ENCODE results near the gene TREML2. TPM values are rescaled to one million over a fixed set of nuclear protein-coding genes. Genes with fewer than 3 reads are reported as not detected.

Gene TREML2
- total and polyA plus RNA-seq, 8 donors, result 0.09 to 0.12 TPM; not detected in 6

DNA sequence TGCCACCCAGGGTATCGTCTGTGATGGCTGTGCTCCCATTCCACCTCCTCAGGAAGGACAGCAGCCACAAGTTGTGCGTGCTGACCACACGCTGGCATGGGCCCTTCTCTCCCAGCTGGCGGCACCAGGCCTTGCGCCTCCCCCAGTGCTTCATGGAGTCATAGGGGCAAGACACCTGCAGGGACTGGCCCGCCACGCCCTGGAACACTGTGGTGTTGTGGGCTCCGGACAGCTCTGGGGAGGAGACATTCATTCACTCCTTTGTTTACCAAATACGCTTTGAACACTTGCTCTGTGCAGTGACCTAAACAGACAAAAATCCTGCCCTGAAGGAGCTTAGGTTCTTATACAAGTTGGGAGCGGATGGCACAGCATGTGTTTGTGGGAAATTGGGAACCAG, 39.6 kb downstream of the TREML2 start:
- Histone ChIP-seq H3K4me3 (no peak overlapping the region), H3K9me3 (no peaks in the 10 kb centered on the region), H3K27ac (no peak overlapping the region), H3K36me3 (no peaks in the 10 kb centered on the region), H3K27me3 (no peaks in the 10 kb centered on the region), H3K4me1 (no peaks in the 10 kb centered on the region)
- DNase-seq (no peak), FAIRE-seq (no peak), ATAC-seq (no peak)
- TF ChIP-seq CTCF (IDR thresholded peaks at IDR 0.05), result no peak
- 81 to 82% methylated on average over 10 of the region's 10 CpGs for WGBS, 2 donors
- intact Hi-C loops (cut with DNase I), result no loop called here

GRCh38 chr6:41160933-41161332, 40.0 kb downstream of the TREML2 start:
- no peak for TF ChIP-seq CTCF (IDR thresholded peaks at IDR 0.05)
- no peaks in the 10 kb centered on the region for H3K4me1 ChIP-seq
- DNase-seq, result no peak
- H3K27ac ChIP-seq, result no peak overlapping the region
- no peaks in the 10 kb centered on the region for H3K36me3 ChIP-seq
- no peak overlapping the region for H3K4me3 ChIP-seq
- intact Hi-C loops (cut with DNase I), result no loop called here
- ATAC-seq, result no peak
- H3K27me3 ChIP-seq, result no peaks in the 10 kb centered on the region
- H3K9me3 ChIP-seq, result no peaks in the 10 kb centered on the region
- WGBS, 2 donors, result 50 to 66% methylated on average over 3 of the region's 3 CpGs
- no peak for FAIRE-seq

GRCh38 chr6:41159415-41160082, 41.4 kb downstream of the TREML2 start:
- H3K4me1 ChIP-seq, result no peaks in the 10 kb centered on the region
- no peak for TF ChIP-seq CTCF (IDR thresholded peaks at IDR 0.05)
- no peak overlapping the region for H3K27ac ChIP-seq
- DNase-seq (no peak), FAIRE-seq (no peak), ATAC-seq (no peak)
- H3K4me3 ChIP-seq, result no peak overlapping the region
- no peaks in the 10 kb centered on the region for H3K27me3 ChIP-seq
- no peaks in the 10 kb centered on the region for H3K9me3 ChIP-seq
- no peaks in the 10 kb centered on the region for H3K36me3 ChIP-seq
- intact Hi-C loops (cut with DNase I), result no loop called here
- WGBS, 2 donors, result 55 to 59% methylated on average over 12 of the region's 12 CpGs

GRCh38 chr6:41157323-41157722, 43.6 kb downstream of the TREML2 start:
- intact Hi-C loops (cut with DNase I), result no loop called here
- no peak for DNase-seq
- Histone ChIP-seq H3K4me3 (no peak overlapping the region), H3K9me3 (no peaks in the 10 kb centered on the region), H3K36me3 (no peaks in the 10 kb centered on the region), H3K27me3 (no peaks in the 10 kb centered on the region), H3K27ac (no peak overlapping the region), H3K4me1 (no peaks in the 10 kb centered on the region)
- no peak for FAIRE-seq
- no peak for TF ChIP-seq CTCF (IDR thresholded peaks at IDR 0.05)
- 78 to 79% methylated on average over 5 of the region's 5 CpGs for whole genome bisulfite sequencing, 2 donors
- ATAC-seq, result peak in 2 of 4 donors; percentile 58 to 68

GRCh38 chr6:41156771-41157170, 44.2 kb downstream of the TREML2 start:
- FAIRE-seq, result no peak

More at GRCh38 chr6:41156771-41157170, 44.2 kb downstream of the TREML2 start:
- ATAC-seq, result no peak
- Histone ChIP-seq H3K9me3 (no peaks in the 10 kb centered on the region), H3K4me1 (no peaks in the 10 kb centered on the region), H3K27ac (no peak overlapping the region), H3K4me3 (no peak overlapping the region), H3K27me3 (no peaks in the 10 kb centered on the region), H3K36me3 (no peaks in the 10 kb centered on the region)
- TF ChIP-seq CTCF (IDR thresholded peaks at IDR 0.05), result no peak
- intact Hi-C loops (cut with DNase I), result no loop called here
- no peak for DNase-seq
- 91 to 96% methylated on average over 6 of the region's 6 CpGs for WGBS, 2 donors

All from pancreas (tissue), 10 donors.